ENCODE data around the gene NSD1.

GRCh38 chr5:177089825-177090641 lies 43.5 kb upstream of the NSD1 start:
- TF ChIP-seq CTCF (IDR thresholded peaks at IDR 0.05) = no peak
- TF ChIP-seq POLR2A (IDR thresholded peaks at IDR 0.05) = no peak

All from thyroid gland (tissue), 4 donors.